ENCODE data around the gene SPOCK2. TPM values are rescaled to one million over a fixed set of nuclear protein-coding genes. Genes with fewer than 3 reads are reported as not detected.

Gene SPOCK2
- total and polyA plus RNA-seq, 2 of the 13 experiments (the other 11 are each of a cell fraction or from before 2014, with no cell fraction given): 8.6 to 30.6 TPM

GRCh38 chr10:72030762-72031543, 57.4 kb downstream of the SPOCK2 start (continued):
- peak; percentile 87 for TF ChIP-seq ZFP91 (CRISPR knock-in tag; IDR thresholded peaks at IDR 0.05; ENCODE audit: borderline replicate concordance)
- no peak for TF ChIP-seq ZNF432 (CRISPR knock-in tag; IDR thresholded peaks at IDR 0.05; ENCODE audit: borderline replicate concordance)
- no peak for TF ChIP-seq ZNF136 (CRISPR knock-in tag; IDR thresholded peaks at IDR 0.05; ENCODE audit: low read depth)
- TF ChIP-seq HCFC1 (IDR thresholded peaks at IDR 0.05; ENCODE audit: low read depth, low read length): no peak
- no peak; the same call in 1 of the 2 replicates for TF ChIP-seq ZNF275 (CRISPR knock-in tag; IDR thresholded peaks at IDR 0.05; ENCODE audit: borderline replicate concordance)
- TF ChIP-seq HMGA1 (CRISPR knock-in tag; conservative IDR thresholded peaks at IDR 0.05): no peak
- TF ChIP-seq KDM4B (CRISPR knock-in tag; IDR thresholded peaks at IDR 0.05): peak; percentile 68; the same call in 1 of the 2 replicates
- TF ChIP-seq NFE2L2 (IDR thresholded peaks at IDR 0.05; ENCODE audit: low read length): no peak
- no peak for TF ChIP-seq SUZ12 (IDR thresholded peaks at IDR 0.05; ENCODE audit: low read depth, low read length)
- no peak for TF ChIP-seq HMGXB3 (CRISPR knock-in tag; IDR thresholded peaks at IDR 0.05; ENCODE audit: borderline replicate concordance)
- no peak for TF ChIP-seq ZNF598 (CRISPR knock-in tag; IDR thresholded peaks at IDR 0.05; ENCODE audit: borderline replicate concordance)
- TF ChIP-seq ZBTB14 (CRISPR knock-in tag; IDR thresholded peaks at IDR 0.05): no peak
- peak; percentile 56; the same call in 1 of the 2 replicates for TF ChIP-seq ZNF605 (CRISPR knock-in tag; IDR thresholded peaks at IDR 0.05)
- peak; percentile 87; the same call in 1 of the 2 replicates for TF ChIP-seq CBX5 (CRISPR knock-in tag; IDR thresholded peaks at IDR 0.05; ENCODE audit: borderline replicate concordance)
- TF ChIP-seq ZNF331 (CRISPR knock-in tag; IDR thresholded peaks at IDR 0.05): peak; percentile 92
- TF ChIP-seq ISX (CRISPR knock-in tag; conservative IDR thresholded peaks at IDR 0.05): no peak
- peak; percentile 86 for TF ChIP-seq MYC (CRISPR knock-in tag; IDR thresholded peaks at IDR 0.05; ENCODE audit: borderline replicate concordance)
- TF ChIP-seq POLR2AphosphoS2 (IDR thresholded peaks at IDR 0.05; ENCODE audit: low read depth, low read length): no peak
- TF ChIP-seq KAT7 (CRISPR knock-in tag; IDR thresholded peaks at IDR 0.05; ENCODE audit: borderline replicate concordance): peak; percentile 55; the same call in 1 of the 2 replicates
- no peak for TF ChIP-seq ZNF180 (CRISPR knock-in tag; IDR thresholded peaks at IDR 0.05; ENCODE audit: borderline replicate concordance, low read depth)
- TF ChIP-seq THAP11 (CRISPR knock-in tag; IDR thresholded peaks at IDR 0.05): peak; percentile 64; the same call in 1 of the 2 replicates
- peak; percentile 77; the same call in 1 of the 2 replicates for TF ChIP-seq ZNF703 (CRISPR knock-in tag; IDR thresholded peaks at IDR 0.05; ENCODE audit: borderline replicate concordance)

Measured in HepG2 (cell line).